HepG2 (cell line): Measurements from ENCODE around the gene AP1S3. TPM values are rescaled to one million over a fixed set of nuclear protein-coding genes. Genes with fewer than 3 reads are reported as not detected.
"Not testable (repeated sequence)": the region's sequence is repeated elsewhere in the genome, so short reads cannot be mapped to it uniquely, and the experiment has no call there.

Source experiments
- ATAC-seq: fragments of 200-7000 bp; cut with Tn5 transposase; 3 replicates; pipeline ENCODE4 v1.9.1; 2020; ENCODE audit warnings: mild to moderate bottlenecking, moderate library complexity
- BruUV-seq: library from RNA; stranded (reverse); fragments of 400-500 nt; replicated peaks from 2 replicates; lab custom pipeline; 2021; lab: Mats Ljungman, UMichigan
- CTCF ChIA-PET: fragments of 300-600 bp; formaldehyde crosslinking; extraction: SDS; loops from one replicate; lab custom pipeline; 2021; ENCODE audit warnings: low total read pairs, inconsistent platforms, low intra/inter-chr PET ratio; lab: Yijun Ruan, JAX
- POLR2A ChIA-PET: fragments of 350-600 bp; sonication (Branson Sonifier 250); formaldehyde crosslinking; loops from one replicate; lab custom pipeline; 2020; ENCODE audit warnings: antibody characterized with exemption, inconsistent platforms; lab: Yijun Ruan, JAX
- DNase-seq: peaks from one replicate; pipeline ENCODE4 v3.0.0-alpha.2; 2015; ENCODE audit warnings: low spot score
- FAIRE-seq: peaks from 3 replicates; lab custom pipeline; 2011; peaks lifted over from hg19 to GRCh38; lab: Jason Lieb, UNC
- H2AFZ ChIP-seq: one replicate; pipeline ENCODE4 v1.6.1; 2011; ENCODE audit warnings: low read length, inconsistent platforms
- H3K27ac ChIP-seq: fragments of 300-600 bp; 3 replicates; pipeline ENCODE4 v1.8.0; 2011; ENCODE audit warnings: mixed run types, mild to moderate bottlenecking, mixed read lengths, low read length, inconsistent platforms; ENCODE audit not compliant: insufficient read depth; ENCODE audit errors: extremely low read length
- H3K27me3 ChIP-seq, 2 experiments: fragments of 200-600 bp in 1 of 2; 2 replicates in 1 of 2; 3 replicates in 1 of 2; pipeline versions ENCODE4 v1.6.0 to v1.8.0; 2011; ENCODE audit warnings: low read length in 2 of 2, mild to moderate bottlenecking in 2 of 2, moderate library complexity in 2 of 2, inconsistent platforms in 1 of 2; ENCODE audit not compliant: insufficient read depth in 2 of 2, control insufficient read depth in 1 of 2
- H3K36me3 ChIP-seq, 2 experiments: fragments of 200-600 bp in 1 of 2; replicated peaks in 1 of 2; 2 replicates in 1 of 2; 3 replicates in 1 of 2; pipeline versions ENCODE4 v1.5.1 to v1.8.0; 2011; ENCODE audit warnings: low read length in 2 of 2, inconsistent platforms in 1 of 2; ENCODE audit not compliant: insufficient read depth in 2 of 2, control insufficient read depth in 1 of 2
- H3K4me1 ChIP-seq: 2 replicates; pipeline ENCODE4 v1.5.1; 2012; ENCODE audit warnings: low read length, inconsistent platforms; ENCODE audit not compliant: insufficient read depth
- H3K4me2 ChIP-seq: 2 replicates; pipeline ENCODE4 v1.6.0; 2011; ENCODE audit warnings: low read depth, low read length, inconsistent platforms
- H3K4me3 ChIP-seq, 3 experiments: fragments of 200-600 bp in 1 of 3; sonication (generic), shearing (Covaris generic) in 1 of 3; replicated peaks in 1 of 3; 2 replicates each; pipeline ENCODE4 v1.5.1; 2011 to 2016; ENCODE audit warnings: low read length in 3 of 3, inconsistent platforms in 2 of 3, low read depth in 2 of 3, mild to moderate bottlenecking in 2 of 3, control low read depth in 1 of 3, mixed read lengths in 1 of 3; ENCODE audit not compliant: insufficient read depth in 1 of 3
- H3K79me2 ChIP-seq: one replicate; pipeline ENCODE4 v1.6.1; 2011; ENCODE audit warnings: low read length, inconsistent platforms; ENCODE audit not compliant: insufficient read depth
- H3K9ac ChIP-seq: 2 replicates; pipeline ENCODE4 v1.6.0; 2011; ENCODE audit warnings: mild to moderate bottlenecking, low read depth, low read length, inconsistent platforms; ENCODE audit not compliant: insufficient read depth
- H3K9me3 ChIP-seq: 2 replicates; pipeline ENCODE4 v1.5.1; 2012; ENCODE audit warnings: mild to moderate bottlenecking, low read length
- H4K20me1 ChIP-seq: 2 replicates; pipeline ENCODE4 v1.6.0; 2011; ENCODE audit warnings: inconsistent platforms, mild to moderate bottlenecking, low read length, moderate library complexity; ENCODE audit not compliant: insufficient read depth
- HOXA3 ChIP-seq: sonication (generic); formaldehyde crosslinking; IDR thresholded peaks from 2 replicates; pipeline ENCODE4 v1.5.0; 2020; ENCODE audit warnings: missing genetic modification reagents
- IRX3 ChIP-seq: sonication (generic); formaldehyde crosslinking; IDR thresholded peaks from 2 replicates; pipeline ENCODE4 v1.8.1; 2023; ENCODE audit warnings: mild to moderate bottlenecking, low read depth, missing genetic modification reagents, borderline replicate concordance
- MAFF ChIP-seq: IDR thresholded peaks from 2 replicates; pipeline ENCODE4 v1.6.1; 2011; ENCODE audit warnings: low read depth, low read length, improper control_type of control experiment
- MAFK ChIP-seq, 2 experiments: IDR thresholded peaks in 1 of 2; conservative IDR thresholded peaks in 1 of 2; 2 replicates each; pipeline ENCODE4 v1.6.1; 2011; ENCODE audit warnings: improper control_type of control experiment in 2 of 2, low read length in 2 of 2
- NCOR1 ChIP-seq: fragments of 200-600 bp; sonication (generic); IDR thresholded peaks from 2 replicates; pipeline ENCODE4 v1.7.0; 2017; ENCODE audit warnings: antibody characterized with exemption, low read length, borderline replicate concordance
- NR2C2 ChIP-seq: sonication (generic); formaldehyde crosslinking; IDR thresholded peaks from 2 replicates; pipeline ENCODE4 v1.4.0; 2020; ENCODE audit warnings: missing genetic modification reagents, mild to moderate bottlenecking, moderate library complexity, borderline replicate concordance
- ZBTB38 ChIP-seq: sonication (generic); formaldehyde crosslinking; IDR thresholded peaks from 2 replicates; pipeline ENCODE4 v1.5.1; 2020; ENCODE audit warnings: mild to moderate bottlenecking, missing genetic modification reagents
- ZFP37 ChIP-seq: sonication (generic); formaldehyde crosslinking; IDR thresholded peaks from 2 replicates; pipeline ENCODE4 v1.4.0; 2020; ENCODE audit warnings: missing genetic modification reagents, borderline replicate concordance
- ZNF75D ChIP-seq: sonication (generic); formaldehyde crosslinking; IDR thresholded peaks from 2 replicates; pipeline ENCODE4 v1.8.1; 2023; ENCODE audit warnings: missing genetic modification reagents, mild to moderate bottlenecking, borderline replicate concordance
- WGBS: methylation state at CpG from one replicate; pipeline ENCODE4 v1.1.6; 2017; ENCODE audit warnings: low lambda C conversion rate; 5-methylcytosine and 5-hydroxymethylcytosine counted together
- in situ Hi-C: cut with HindIII; loops from 2 replicates; pipeline ENCODE4 v1.10.0; 2017; ENCODE audit warnings: low pct_unique_long_range_greater_than_20kb; ENCODE audit not compliant: extremely low pct_ligation_motif_present
- intact Hi-C: fragments of 100-400 bp; cut with micrococcal nuclease; formaldehyde crosslinking; loops from one replicate; pipeline ENCODE4 v1.10.0; 2022; ENCODE audit not compliant: unreplicated experiment
- polyA plus RNA-seq, 8 experiments: library from polyadenylated mRNA; depleted of rRNA in 3 of 8; stranded (reverse) in 7 of 8; unstranded in 1 of 8; fragments of >200 nt; fragmentation: Illumina TruSeq in 4 of 8; extraction: Trizol in 4 of 8; gene quantifications; 2 replicates each; pipeline versions ENCODE4 v1.2.1 to v1.2.3, GENCODE V29; 2011 to 2016; ENCODE audit warnings: low read depth in 4 of 8, missing spikeins in 1 of 8, mixed read lengths in 1 of 8; ENCODE audit not compliant: insufficient read depth in 1 of 8
- total RNA-seq, 5 experiments: library from RNA; depleted of rRNA; stranded (reverse); fragments of >200 nt; fragmentation: Illumina TruSeq; extraction: Trizol; gene quantifications; 2 replicates each; pipeline ENCODE4 v1.2.3, GENCODE V29; 2016; ENCODE audit warnings: low read depth in 1 of 5

Gene AP1S3
- total and polyA plus RNA-seq, 2 of the 13 experiments (the other 11 are each of a cell fraction or from before 2014, with no cell fraction given) = 3.0 to 16.3 TPM

DNA sequence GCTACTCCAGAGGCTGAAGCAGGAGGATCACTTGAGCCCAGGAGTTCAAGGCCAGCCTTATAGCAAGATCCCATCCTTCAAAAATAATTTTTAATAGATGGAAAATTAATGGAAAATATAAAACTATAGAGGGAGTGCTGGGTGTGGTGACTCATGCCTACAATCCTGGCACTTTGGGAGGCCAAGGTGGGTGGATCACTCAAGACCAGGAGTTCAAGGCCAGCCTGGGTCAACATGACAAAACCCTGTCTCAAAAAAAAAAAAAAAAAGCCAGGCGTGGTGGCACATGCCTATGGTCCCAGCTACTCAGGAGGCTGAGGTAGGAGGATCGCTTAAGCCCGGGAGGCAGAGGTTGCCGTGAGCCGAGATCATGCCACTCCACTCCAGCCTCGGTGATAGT lies 48.0 kb downstream of the AP1S3 start (continued):
- TF ChIP-seq NR2C2 (CRISPR knock-in tag) = peak; percentile 31; the same call in 1 of the 2 replicates
- no peak for TF ChIP-seq ZNF75D (CRISPR knock-in tag)

DNA sequence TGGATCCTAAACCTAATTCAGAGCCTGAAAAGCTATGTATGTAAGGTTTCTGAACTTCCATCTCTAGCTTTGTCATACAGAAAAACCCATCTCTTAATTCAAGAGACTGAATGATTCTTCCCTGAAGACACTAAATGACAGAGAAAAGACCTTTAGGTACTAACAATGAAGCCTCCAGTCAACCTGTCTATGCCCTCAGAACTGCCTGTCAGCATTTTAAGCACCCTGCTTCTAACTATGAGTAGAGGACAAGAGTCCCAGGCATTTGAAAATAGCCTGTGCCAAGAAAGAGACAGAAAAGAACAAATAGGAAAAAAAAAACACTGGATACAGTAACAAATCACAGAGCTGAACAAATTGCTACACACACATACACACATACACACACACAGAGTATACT lies 48.6 kb downstream of the AP1S3 start:
- Histone ChIP-seq H3K36me3 (no peaks in the 10 kb centered on the region), H3K27ac (no peak overlapping the region), H4K20me1 (no peaks in the 10 kb centered on the region), H3K4me3 (no peak overlapping the region), H3K79me2 (peaks cover 2% of the 10 kb centered on the region), H3K9me3 (no peaks in the 10 kb centered on the region), H3K9ac (no peak overlapping the region), H3K27me3 (no peaks in the 10 kb centered on the region), H2AFZ (no peak overlapping the region), H3K4me1 (peaks cover 13% of the 10 kb centered on the region), H3K4me2 (no peak overlapping the region)
- BruUV-seq = no TSS peak
- TF ChIP-seq ZFP37 (CRISPR knock-in tag) = no peak
- TF ChIP-seq MAFF = peak; percentile 26; the same call in 1 of the 2 replicates
- TF ChIP-seq IRX3 (CRISPR knock-in tag) = no peak
- peak; percentile 48 to 64 for TF ChIP-seq MAFK (conservative IDR thresholded peaks at IDR 0.05 in 1 of 2, IDR thresholded peaks at IDR 0.05 in 1 of 2; ENCODE audit: low read length in 2 of 2)
- no peak for TF ChIP-seq ZBTB38 (CRISPR knock-in tag)
- TF ChIP-seq NCOR1 = no peak
- TF ChIP-seq HOXA3 (CRISPR knock-in tag) = no peak
- DNase-seq (no peak), ATAC-seq (peak; percentile 28; the same call in 1 of the 3 replicates), FAIRE-seq (no peak)
- in situ Hi-C loops = loop anchor here (25.0 kb wide), 1 partner anchor 827 kb away; no protein-coding TSS in a partner anchor
- POLR2A ChIA-PET = interaction anchor here (1.1 kb wide), 1 partner anchor 29 kb away, joined by 3 read pairs; no protein-coding TSS in a partner anchor
- intact Hi-C loops = no loop called here
- CTCF ChIA-PET = no interaction called here

- H3K79me2 ChIP-seq, H3K4me2 ChIP-seq, BruUV-seq, intact Hi-C loops, FAIRE-seq, H4K20me1 ChIP-seq, H3K4me3 ChIP-seq, DNase-seq, POLR2A ChIA-PET, ATAC-seq, H3K36me3 ChIP-seq, H3K9ac ChIP-seq, H2AFZ ChIP-seq, CTCF ChIA-PET, H3K27ac ChIP-seq, H3K9me3 ChIP-seq, H3K27me3 ChIP-seq: not testable (repeated sequence)
- 100% methylated on average over 10 of the region's 10 CpGs for WGBS
- in situ Hi-C loops = loop anchor here (25.0 kb wide), 1 partner anchor 826 kb away; no protein-coding TSS in a partner anchor
- H3K4me1 ChIP-seq = peaks cover 13% of the 10 kb centered on the region
Measured at GRCh38 chr2:223788106-223788505, 49.3 kb downstream of the AP1S3 start.
